Activated CD8-positive, alpha-beta memory T cell treated with anti-CD3 and anti-CD28 coated beads for 24 hours (primary cell): ENCODE results near the gene RAD51B.

Experiments
- DNase-seq: peaks from one replicate; pipeline ENCODE4 v3.0.0-alpha.2; 2020

Gene RAD51B

DNA sequence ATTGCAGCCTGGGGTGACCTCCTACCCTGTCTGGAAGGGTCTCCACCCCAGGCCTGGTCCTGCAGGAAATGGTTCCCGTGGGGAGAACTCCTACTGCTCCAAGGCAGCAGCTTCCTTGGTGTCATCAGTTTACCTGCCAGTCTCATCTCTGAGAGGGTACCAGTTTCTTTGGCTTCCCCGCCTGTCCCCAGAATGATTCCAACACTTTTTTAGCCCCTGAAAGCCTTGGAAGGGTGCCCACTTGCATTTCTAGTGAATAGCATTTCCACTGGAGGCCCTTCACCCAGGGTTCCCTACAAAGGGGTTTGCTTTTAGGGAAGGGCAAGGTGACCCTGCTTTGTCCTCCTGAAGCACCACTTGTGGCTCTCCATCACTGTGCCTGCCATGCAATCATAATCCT lies 689.0 kb downstream of the RAD51B start:
- peak; percentile 55 for DNase-seq

DNA sequence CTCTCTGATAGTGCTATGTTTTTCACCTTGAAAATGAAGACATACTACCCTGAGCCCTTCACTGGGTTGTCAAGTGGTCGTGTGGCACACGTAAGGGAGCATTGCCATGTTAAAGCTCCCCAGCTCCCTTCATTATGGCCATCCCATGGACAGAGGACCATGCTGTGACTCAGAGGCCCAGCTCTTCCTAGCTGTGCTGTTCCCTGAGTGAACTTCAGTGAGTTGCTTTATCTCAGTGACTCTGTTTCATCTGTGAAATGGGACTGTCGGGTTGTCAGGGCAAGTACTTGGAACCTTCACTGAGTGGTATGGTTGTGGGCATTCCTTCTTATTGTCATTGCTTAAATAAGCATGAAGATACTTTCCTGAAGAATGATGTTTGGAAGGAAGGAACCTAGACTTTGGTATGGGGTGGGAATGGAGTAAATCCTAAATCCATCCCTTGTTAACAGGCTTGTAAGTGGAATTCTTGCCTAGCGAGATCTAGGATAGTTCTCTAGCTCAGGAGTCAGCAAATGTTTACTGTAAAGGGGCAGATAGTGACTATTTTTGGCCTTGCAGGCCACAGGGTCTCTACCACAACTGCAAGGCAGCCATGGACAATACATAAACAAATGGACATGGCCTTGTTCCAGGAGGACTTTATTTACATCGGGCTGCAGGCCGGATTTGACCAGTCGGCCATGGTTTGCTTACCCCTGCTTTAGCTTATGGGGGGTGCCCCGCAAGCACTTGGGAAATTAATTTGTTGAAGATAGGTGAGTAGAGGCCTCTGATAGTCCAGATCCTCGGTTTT lies 689.8 kb downstream of the RAD51B start:
- DNase-seq = no peak

GRCh38 chr14:68510201-68511128 lies 690.9 kb downstream of the RAD51B start:
- no peak for DNase-seq

DNA sequence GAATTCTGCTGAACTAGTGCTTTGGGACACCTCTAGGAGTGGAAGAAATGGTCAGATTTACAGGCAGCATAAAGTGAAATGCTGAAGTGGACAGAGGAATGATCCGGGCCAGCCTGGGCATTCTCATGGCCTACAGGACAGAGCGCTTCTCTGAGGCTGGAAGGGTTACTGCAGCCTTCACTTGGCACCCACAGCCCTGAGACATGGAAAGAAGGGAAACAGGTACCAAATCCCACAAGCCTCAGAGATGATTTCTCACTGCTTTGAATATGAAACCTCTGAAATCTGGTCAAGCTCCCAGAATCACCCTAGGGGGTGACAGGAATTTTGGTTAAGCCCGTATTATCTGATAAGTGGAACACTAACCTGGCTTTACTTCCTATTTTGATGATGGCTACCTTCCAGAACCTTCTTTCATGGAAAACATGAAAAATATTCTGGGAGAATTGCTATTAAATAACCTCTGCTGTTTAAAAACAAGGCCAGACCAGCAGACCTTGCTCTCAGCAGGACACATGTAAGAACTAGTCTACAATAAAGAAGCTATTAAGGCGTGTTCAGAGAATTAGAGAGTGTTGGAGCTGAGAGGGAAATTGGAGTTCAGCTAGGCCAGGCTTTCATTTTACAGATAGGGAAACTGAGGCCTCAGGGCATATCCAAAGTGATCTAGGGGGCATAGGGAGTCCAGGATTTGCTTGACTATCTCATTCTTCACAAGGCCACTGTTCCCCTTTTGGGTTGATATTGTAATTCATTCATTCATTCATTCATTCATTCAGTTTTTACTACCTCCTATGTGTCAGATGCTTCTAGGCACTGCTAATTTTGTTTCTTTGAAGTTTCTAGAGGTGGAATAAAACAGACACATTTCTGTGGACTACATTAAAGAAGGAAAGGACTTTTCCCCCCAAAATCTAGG lies 691.8 kb downstream of the RAD51B start:
- no peak for DNase-seq

DNA sequence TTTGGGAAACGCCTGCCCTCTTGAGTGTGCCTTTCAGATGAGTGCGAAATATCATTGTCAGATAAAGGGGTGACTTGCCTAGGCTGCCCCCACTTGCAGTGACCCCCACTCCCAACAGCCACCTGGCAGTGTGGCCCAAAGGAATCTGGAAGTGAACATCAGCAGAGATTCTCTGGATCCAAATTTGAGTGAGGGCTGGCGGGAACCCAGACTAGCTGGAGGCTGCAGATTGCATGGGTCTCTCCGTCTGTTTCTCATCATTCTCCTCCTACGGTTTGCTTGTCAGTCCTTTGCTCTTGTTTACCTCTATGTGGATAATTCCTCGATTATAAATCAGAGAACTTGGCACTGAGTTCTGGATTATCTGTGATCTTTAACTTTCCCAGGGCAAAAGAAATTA lies 692.5 kb downstream of the RAD51B start:
- no peak for DNase-seq

DNA sequence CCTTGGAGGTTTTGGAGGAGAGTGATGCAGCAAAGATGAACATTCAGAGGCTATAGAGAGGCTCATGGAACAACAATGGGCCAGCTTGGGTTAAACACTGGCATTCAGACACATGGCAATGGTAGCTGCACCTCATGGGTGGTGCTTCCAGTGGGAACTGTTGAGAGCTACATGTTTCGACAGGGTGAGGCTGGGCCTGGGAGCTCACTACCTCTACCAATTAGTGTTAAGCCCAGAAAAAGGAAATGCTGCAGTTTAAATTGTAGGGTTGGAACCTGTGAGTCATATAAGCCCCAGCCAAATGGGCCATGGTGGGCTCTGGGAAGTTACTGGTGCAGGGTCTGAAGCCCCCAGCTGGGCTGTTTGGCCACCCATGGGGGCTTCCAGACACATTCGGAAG lies 693.6 kb downstream of the RAD51B start:
- peak; percentile 56 for DNase-seq

- DNase-seq = no peak
Observed at GRCh38 chr14:68513838-68514607, 694.4 kb downstream of the RAD51B start.

DNA sequence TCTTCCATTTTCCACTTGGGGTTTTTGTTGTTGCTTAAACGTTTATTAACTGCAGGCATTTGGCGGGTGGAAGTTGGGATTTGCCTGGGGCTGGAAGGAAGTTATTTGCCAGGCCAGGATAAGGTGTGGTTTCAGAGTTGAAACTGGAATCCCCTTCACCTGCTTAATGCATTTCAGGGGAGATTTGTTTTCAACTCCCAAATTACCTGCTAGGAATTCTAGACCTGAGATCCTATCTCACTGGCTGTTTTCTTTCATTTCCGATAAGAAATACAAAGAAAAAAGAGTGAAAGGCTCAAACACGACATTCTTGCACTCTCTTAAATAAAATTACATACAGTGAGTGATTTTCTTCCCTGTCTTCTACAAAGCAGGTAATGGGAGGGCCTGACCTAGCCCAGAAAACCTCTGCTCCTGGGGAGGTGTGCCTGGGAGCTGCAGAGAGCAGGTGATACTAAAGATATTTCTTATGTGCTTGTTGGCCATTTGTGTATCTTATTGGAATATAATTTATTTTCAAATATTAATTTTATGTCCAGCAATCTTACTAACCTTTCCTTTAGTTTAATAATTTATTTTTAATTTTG lies 695.1 kb downstream of the RAD51B start:
- DNase-seq = no peak

DNA sequence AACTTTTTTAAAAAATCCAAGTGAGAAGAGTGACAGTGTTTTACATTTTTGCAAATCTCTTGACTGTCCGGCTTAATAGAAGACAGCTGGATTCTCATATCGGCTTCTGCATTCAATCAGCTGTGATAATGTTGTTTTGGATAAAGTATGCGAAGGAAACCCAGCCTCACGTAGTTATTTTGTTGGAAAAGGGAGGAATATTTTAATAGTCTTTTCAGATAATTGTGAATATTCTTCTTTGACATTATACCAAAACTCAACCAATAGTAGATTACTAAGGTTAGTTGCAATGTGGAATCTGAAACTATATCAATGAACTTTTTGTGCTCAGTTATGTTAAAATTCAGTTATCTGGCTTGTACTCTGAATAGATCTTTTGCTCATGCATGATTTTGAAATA lies 696.8 kb downstream of the RAD51B start:
- DNase-seq = no peak

- DNase-seq = no peak
Observed at GRCh38 chr14:68518166-68518565, 698.6 kb downstream of the RAD51B start.

DNA sequence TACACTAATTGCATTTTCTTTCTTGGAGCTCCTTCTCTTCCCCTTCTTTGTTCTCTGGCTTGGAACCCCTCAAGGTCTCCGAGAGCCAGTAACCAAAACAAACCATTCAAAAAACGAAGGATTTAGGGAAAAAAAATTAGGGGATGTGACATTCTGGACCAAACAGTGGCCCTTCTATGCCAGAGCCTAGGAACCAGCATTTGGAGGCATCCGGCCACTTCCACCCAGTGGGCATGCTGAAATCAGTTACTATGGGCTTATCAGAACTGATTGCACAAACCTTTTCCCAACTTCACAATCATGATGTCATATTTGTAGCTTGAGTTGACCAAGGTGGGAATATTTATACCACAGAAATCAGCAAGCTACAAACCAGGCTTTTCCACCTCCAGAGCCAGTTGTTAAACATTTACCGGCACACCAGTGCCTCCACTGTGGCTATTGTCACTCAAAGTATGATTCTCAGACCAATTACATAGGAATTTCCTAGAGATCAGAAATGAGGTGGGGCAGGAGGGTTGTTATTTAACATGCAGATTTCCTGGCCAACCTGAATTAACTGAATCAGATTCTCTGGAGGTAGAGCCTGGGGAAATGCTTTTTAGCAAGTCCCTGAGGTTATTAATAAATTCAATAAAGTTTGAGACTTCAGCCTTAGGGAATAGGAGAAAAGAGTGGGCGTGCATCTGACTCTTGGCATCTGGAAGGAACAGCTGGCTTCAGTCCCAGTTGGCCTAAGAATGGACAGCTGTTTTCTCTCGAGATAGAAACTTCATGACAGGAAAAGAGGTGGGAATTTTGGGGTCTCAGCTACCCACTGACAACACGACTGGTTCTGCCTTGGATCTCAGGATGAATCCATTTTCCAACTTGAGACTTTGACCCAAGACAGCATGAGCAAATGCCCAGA lies 699.4 kb downstream of the RAD51B start:
- no peak for DNase-seq

GRCh38 chr14:68519671-68520187 lies 700.1 kb downstream of the RAD51B start:
- no peak for DNase-seq

- DNase-seq = no peak
Observed at GRCh38 chr14:68520637-68521556, 701.3 kb downstream of the RAD51B start.

GRCh38 chr14:68521557-68521901 lies 702.0 kb downstream of the RAD51B start:
- no peak for DNase-seq

GRCh38 chr14:68521961-68522509 lies 702.5 kb downstream of the RAD51B start:
- DNase-seq = no peak

DNA sequence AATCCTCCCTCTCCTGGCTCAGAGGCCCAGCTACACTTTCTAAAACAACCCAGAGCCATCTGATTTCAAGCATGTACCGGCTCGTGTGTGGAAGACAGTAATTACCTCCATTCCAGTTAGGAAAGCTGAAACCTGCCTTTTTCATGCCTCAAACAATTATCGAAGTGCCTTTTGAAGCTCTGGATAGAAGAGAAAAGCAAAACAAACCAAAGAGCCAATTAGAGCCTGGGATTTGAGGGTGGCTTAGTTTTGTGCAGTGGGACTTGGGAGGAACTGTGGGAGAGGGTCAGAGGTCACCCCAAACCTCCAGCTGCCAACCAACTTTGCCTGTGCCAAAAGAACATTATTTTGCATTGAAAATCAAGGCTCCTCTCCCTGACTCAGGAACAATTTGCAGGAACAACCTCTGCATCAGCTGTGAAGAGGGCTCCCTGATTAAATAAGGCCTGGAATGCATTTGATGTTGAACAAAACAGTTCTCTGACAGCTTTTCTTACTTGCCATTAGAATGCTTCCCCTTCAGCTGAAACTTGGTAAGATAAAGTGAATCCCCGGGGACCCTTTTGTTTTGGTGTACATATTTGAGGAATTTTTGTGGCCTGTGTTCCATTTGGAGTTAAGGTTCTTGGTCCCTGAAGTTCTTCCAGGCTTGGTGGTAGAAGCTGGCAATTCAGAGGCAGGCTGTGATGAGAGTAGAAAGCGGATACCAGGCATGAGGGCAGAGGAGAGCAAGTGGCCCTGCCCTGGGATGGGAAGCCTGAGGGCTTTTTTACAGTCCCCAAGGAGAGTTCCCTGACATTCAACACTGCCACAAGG lies 703.1 kb downstream of the RAD51B start:
- no peak for DNase-seq

DNA sequence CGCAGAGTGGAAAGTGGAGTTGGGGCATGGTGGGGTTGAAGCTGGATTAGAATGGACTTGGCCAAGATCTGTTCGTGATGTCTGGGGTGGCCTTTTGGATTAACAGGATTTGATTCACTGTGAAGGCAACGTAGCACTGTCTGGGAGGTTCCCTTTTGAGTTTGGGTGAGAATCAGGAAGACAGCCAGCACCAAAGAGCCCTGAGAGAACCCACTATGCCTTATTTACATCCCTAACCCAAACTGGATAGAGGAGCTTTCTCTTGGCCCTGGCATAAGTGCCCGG lies 703.7 kb downstream of the RAD51B start:
- no peak for DNase-seq

GRCh38 chr14:68523989-68524725 lies 704.6 kb downstream of the RAD51B start:
- no peak for DNase-seq
